NCI-H748 treated with DMSO at 0.1 percent for 48 hours (cell line): ENCODE data around the gene MNX1.

Source experiments
- DNase-seq: peaks from one replicate; lab custom pipeline; 2025; lab: John Stamatoyannopoulos, UW

The MNX1 gene

GRCh38 chr7:157002819-157003421 lies 7.5 kb downstream of the MNX1 start:
- no peak for DNase-seq

GRCh38 chr7:157001920-157002818 lies 8.3 kb downstream of the MNX1 start:
- no peak for DNase-seq

GRCh38 chr7:157000741-157001653 lies 9.5 kb downstream of the MNX1 start:
- no peak for DNase-seq

GRCh38 chr7:156999958-157000726 lies 10.3 kb downstream of the MNX1 start:
- DNase-seq = no peak

- no peak for DNase-seq
These were observed 11.2 kb downstream of the MNX1 start for GRCh38 chr7:156998988-156999957.

- no peak for DNase-seq
These were observed 16.0 kb downstream of the MNX1 start for GRCh38 chr7:156994417-156994816.

GRCh38 chr7:156993925-156994235 lies 16.6 kb downstream of the MNX1 start:
- no peak for DNase-seq

GRCh38 chr7:156993021-156993924 lies 17.2 kb downstream of the MNX1 start:
- DNase-seq = no peak

- no peak for DNase-seq
These were observed 20.5 kb downstream of the MNX1 start for GRCh38 chr7:156989766-156990535.

GRCh38 chr7:156988343-156989185 lies 21.9 kb downstream of the MNX1 start:
- no peak for DNase-seq

- no peak for DNase-seq
These were observed 24.1 kb downstream of the MNX1 start for GRCh38 chr7:156986378-156986777.

- DNase-seq = no peak
These were observed 25.1 kb downstream of the MNX1 start for GRCh38 chr7:156985101-156985992.

- DNase-seq = no peak
These were observed 26.1 kb downstream of the MNX1 start for GRCh38 chr7:156984174-156984891.

- DNase-seq = no peak
These were observed 30.8 kb downstream of the MNX1 start for GRCh38 chr7:156979711-156980110.

GRCh38 chr7:156979007-156979606 lies 31.4 kb downstream of the MNX1 start:
- DNase-seq = no peak

GRCh38 chr7:156975620-156976019 lies 34.8 kb downstream of the MNX1 start:
- DNase-seq = no peak
